ENCODE data around the gene CDH4. TPM values are rescaled to one million over a fixed set of nuclear protein-coding genes. Genes with fewer than 3 reads are reported as not detected.

The CDH4 gene
- total RNA-seq, 2 donors from 2014 or later: not detected

- no peak for DNase-seq (ENCODE audit: low spot score)
Measured at GRCh38 chr20:61516346-61517208, 264.5 kb downstream of the CDH4 start.

GRCh38 chr20:61517419-61517818, 265.4 kb downstream of the CDH4 start:
- no peak for ATAC-seq
- no peak overlapping the region for H3K27ac Mint-ChIP-seq

More at GRCh38 chr20:61516346-61517208, 264.5 kb downstream of the CDH4 start:
- Mint-ChIP-seq H3K9me3 (peaks cover 6% of the 10 kb centered on the region), H3K4me1 (ENCODE audit: low read depth in 2 of 2) (no peaks in the 10 kb centered on the region), H3K4me3 (no peak overlapping the region), H3K27ac (no peak overlapping the region), H3K27me3 (peaks cover 0 to 15% of the 10 kb centered on the region in 2 donors), H3K36me3 (no peaks in the 10 kb centered on the region)
- no peak for ATAC-seq

GRCh38 chr20:61518424-61518951, 266.4 kb downstream of the CDH4 start:
- ATAC-seq (no peak), DNase-seq (ENCODE audit: low spot score) (no peak)
- peaks cover 0 to 15% of the 10 kb centered on the region in 2 donors for H3K27me3 Mint-ChIP-seq
- no peak overlapping the region for H3K27ac Mint-ChIP-seq
- no peak overlapping the region for H3K4me3 Mint-ChIP-seq
- no peaks in the 10 kb centered on the region for H3K4me1 Mint-ChIP-seq (ENCODE audit: low read depth in 2 of 2)
- H3K36me3 Mint-ChIP-seq: no peaks in the 10 kb centered on the region
- H3K9me3 Mint-ChIP-seq: peaks cover 6% of the 10 kb centered on the region

More at GRCh38 chr20:61517419-61517818, 265.4 kb downstream of the CDH4 start:
- Mint-ChIP-seq H3K36me3 (no peaks in the 10 kb centered on the region), H3K4me1 (ENCODE audit: low read depth in 2 of 2) (no peaks in the 10 kb centered on the region), H3K27me3 (peaks cover 0 to 15% of the 10 kb centered on the region in 2 donors), H3K9me3 (peaks cover 6% of the 10 kb centered on the region), H3K4me3 (no peak overlapping the region)
- DNase-seq (ENCODE audit: low spot score): no peak

- Mint-ChIP-seq H3K4me3 (no peak overlapping the region), H3K4me1 (ENCODE audit: low read depth in 2 of 2) (no peaks in the 10 kb centered on the region), H3K27ac (no peak overlapping the region), H3K9me3 (peaks cover 6% of the 10 kb centered on the region), H3K36me3 (no peaks in the 10 kb centered on the region), H3K27me3 (peaks cover 0 to 15% of the 10 kb centered on the region in 2 donors)
- no peak for DNase-seq (ENCODE audit: low spot score)
- ATAC-seq: no peak
Measured at GRCh38 chr20:61519488-61519887, 267.4 kb downstream of the CDH4 start.

- no peaks in the 10 kb centered on the region for H3K4me1 Mint-ChIP-seq (ENCODE audit: low read depth in 2 of 2)
- H3K9me3 Mint-ChIP-seq: peaks cover 6% of the 10 kb centered on the region
- H3K36me3 Mint-ChIP-seq: no peaks in the 10 kb centered on the region
- DNase-seq (ENCODE audit: low spot score): no peak
- peaks cover 0 to 15% of the 10 kb centered on the region in 2 donors for H3K27me3 Mint-ChIP-seq
- H3K4me3 Mint-ChIP-seq: no peak overlapping the region
- no peak overlapping the region for H3K27ac Mint-ChIP-seq
- no peak for ATAC-seq
Measured at GRCh38 chr20:61520076-61520892, 268.2 kb downstream of the CDH4 start.

GRCh38 chr20:61520893-61521460, 268.9 kb downstream of the CDH4 start:
- Mint-ChIP-seq H3K4me1 (ENCODE audit: low read depth in 2 of 2) (no peaks in the 10 kb centered on the region), H3K27ac (no peak overlapping the region), H3K9me3 (peaks cover 6% of the 10 kb centered on the region), H3K4me3 (no peak overlapping the region), H3K27me3 (peaks cover 0 to 11% of the 10 kb centered on the region in 2 donors), H3K36me3 (no peaks in the 10 kb centered on the region)
- ATAC-seq (no peak), DNase-seq (ENCODE audit: low spot score) (no peak)

- H3K9me3 Mint-ChIP-seq: peaks cover 6% of the 10 kb centered on the region
- H3K4me3 Mint-ChIP-seq: no peak overlapping the region
- H3K27ac Mint-ChIP-seq: no peak overlapping the region
- DNase-seq (ENCODE audit: low spot score): no peak
- no peaks in the 10 kb centered on the region for H3K36me3 Mint-ChIP-seq
- H3K4me1 Mint-ChIP-seq (ENCODE audit: low read depth in 2 of 2): no peaks in the 10 kb centered on the region
- peaks cover 0 to 9% of the 10 kb centered on the region in 2 donors for H3K27me3 Mint-ChIP-seq
- ATAC-seq: no peak
Measured at GRCh38 chr20:61521687-61522420, 269.8 kb downstream of the CDH4 start.

- no peaks in the 10 kb centered on the region for H3K36me3 Mint-ChIP-seq
- ATAC-seq (no peak), DNase-seq (ENCODE audit: low spot score) (no peak)
- H3K27ac Mint-ChIP-seq: no peak overlapping the region
- peaks cover 0 to 9% of the 10 kb centered on the region in 2 donors for H3K27me3 Mint-ChIP-seq
- H3K9me3 Mint-ChIP-seq: peaks cover 6% of the 10 kb centered on the region
- no peaks in the 10 kb centered on the region for H3K4me1 Mint-ChIP-seq (ENCODE audit: low read depth in 2 of 2)
- no peak overlapping the region for H3K4me3 Mint-ChIP-seq
Measured at GRCh38 chr20:61522498-61523090, 270.5 kb downstream of the CDH4 start.

- no peak for DNase-seq (ENCODE audit: low spot score)
- no peak overlapping the region for H3K27ac Mint-ChIP-seq
- H3K36me3 Mint-ChIP-seq: no peaks in the 10 kb centered on the region
- H3K9me3 Mint-ChIP-seq: peaks cover 6% of the 10 kb centered on the region
- no peak for ATAC-seq
- no peaks in the 10 kb centered on the region for H3K4me1 Mint-ChIP-seq (ENCODE audit: low read depth in 2 of 2)
- peaks cover 0 to 9% of the 10 kb centered on the region in 2 donors for H3K27me3 Mint-ChIP-seq
- H3K4me3 Mint-ChIP-seq: no peak overlapping the region
Measured at GRCh38 chr20:61523145-61523544, 271.1 kb downstream of the CDH4 start.

- Mint-ChIP-seq H3K27ac (no peak overlapping the region), H3K4me1 (ENCODE audit: low read depth in 2 of 2) (no peaks in the 10 kb centered on the region), H3K27me3 (peaks cover 0 to 4% of the 10 kb centered on the region in 2 donors), H3K36me3 (no peaks in the 10 kb centered on the region), H3K9me3 (no peaks in the 10 kb centered on the region), H3K4me3 (no peak overlapping the region)
- DNase-seq (ENCODE audit: low spot score) (no peak), ATAC-seq (no peak)
Measured at GRCh38 chr20:61524951-61525666, 273.0 kb downstream of the CDH4 start.

GRCh38 chr20:61525781-61526431, 273.8 kb downstream of the CDH4 start:
- Mint-ChIP-seq H3K27me3 (peaks cover 0 to 4% of the 10 kb centered on the region in 2 donors), H3K9me3 (no peaks in the 10 kb centered on the region), H3K27ac (no peak overlapping the region), H3K36me3 (no peaks in the 10 kb centered on the region), H3K4me3 (no peak overlapping the region), H3K4me1 (ENCODE audit: low read depth in 2 of 2) (no peaks in the 10 kb centered on the region)
- DNase-seq (ENCODE audit: low spot score) (no peak), ATAC-seq (no peak)

GRCh38 chr20:61526907-61527306, 274.8 kb downstream of the CDH4 start:
- no peaks in the 10 kb centered on the region for H3K9me3 Mint-ChIP-seq
- H3K27ac Mint-ChIP-seq: no peak overlapping the region
- H3K4me3 Mint-ChIP-seq: no peak overlapping the region

More at GRCh38 chr20:61526907-61527306, 274.8 kb downstream of the CDH4 start:
- Mint-ChIP-seq H3K27me3 (peaks cover 0 to 4% of the 10 kb centered on the region in 2 donors), H3K4me1 (ENCODE audit: low read depth in 2 of 2) (no peaks in the 10 kb centered on the region), H3K36me3 (no peaks in the 10 kb centered on the region)
- ATAC-seq (no peak), DNase-seq (ENCODE audit: low spot score) (no peak)

Data from natural killer cell treated with Interleukin-12 subunit alpha and Interleukin-12 subunit beta and Interleukin-15 and Interleukin-18, amount 100 ng/mL, for 72 hours (primary cell).